Panc1 (cell line): ENCODE measurements around the gene PDE1C. TPM values are rescaled to one million over a fixed set of nuclear protein-coding genes. Genes with fewer than 3 reads are reported as not detected.

Experiments used
- ATAC-seq: fragments of 200-7000 bp; cut with Tn5 transposase; 2 replicates; pipeline ENCODE4 v1.9.1; 2020; ENCODE audit warnings: mild to moderate bottlenecking, moderate library complexity
- BruUV-seq: library from RNA; stranded (reverse); fragments of 400-500 nt; replicated peaks from 2 replicates; lab custom pipeline; 2021; lab: Mats Ljungman, UMichigan
- CTCF ChIA-PET: fragments of 300-600 bp; sonication (Branson Sonifier 250); formaldehyde crosslinking; loops from one replicate; lab custom pipeline; 2022; ENCODE audit warnings: antibody characterized with exemption; lab: Charles Lee
- POLR2A ChIA-PET: fragments of 300-600 bp; sonication (Branson Sonifier 250); formaldehyde crosslinking; loops from one replicate; lab custom pipeline; 2022; ENCODE audit warnings: antibody characterized with exemption; lab: Charles Lee
- DNase-seq: peaks from one replicate; pipeline ENCODE4 v3.0.0-alpha.2; 2010; ENCODE audit warnings: low read depth, low spot score
- H3K27ac ChIP-seq: 2 replicates; pipeline ENCODE4 v1.5.1; 2011; ENCODE audit warnings: mild to moderate bottlenecking, low read length, inconsistent platforms
- H3K27me3 ChIP-seq: fragments of 200-500 bp; sonication (Bioruptor generic); 2 replicates; pipeline ENCODE4 v1.6.0; 2014; ENCODE audit warnings: low read length, inconsistent platforms; ENCODE audit not compliant: control insufficient read depth, insufficient read depth
- H3K36me3 ChIP-seq: fragments of 200-500 bp; sonication (Bioruptor generic); 2 replicates; pipeline ENCODE4 v1.5.1; 2014; ENCODE audit warnings: inconsistent platforms, mild to moderate bottlenecking, low read length, moderate library complexity; ENCODE audit not compliant: control insufficient read depth, insufficient read depth
- H3K4me1 ChIP-seq: 2 replicates; pipeline ENCODE4 v1.5.1; 2011; ENCODE audit warnings: inconsistent platforms, mild to moderate bottlenecking, low read length, moderate library complexity; ENCODE audit not compliant: control insufficient read depth, insufficient read depth
- H3K4me3 ChIP-seq, 2 experiments: 2 replicates each; pipeline ENCODE4 v1.5.1; 2011 to 2012; ENCODE audit warnings: low read depth in 2 of 2, low read length in 2 of 2, mild to moderate bottlenecking in 2 of 2, inconsistent platforms in 1 of 2, moderate library complexity in 1 of 2
- H3K9me3 ChIP-seq: fragments of 200-500 bp; sonication (Bioruptor generic); 2 replicates; pipeline ENCODE4 v1.5.1; 2014; ENCODE audit warnings: low read depth, mild to moderate bottlenecking, inconsistent platforms, low read length, moderate library complexity; ENCODE audit not compliant: control insufficient read depth, insufficient read depth
- POLR2AphosphoS5 ChIP-seq: IDR thresholded peaks from 2 replicates; pipeline ENCODE4 v1.6.1; 2012; ENCODE audit warnings: mild to moderate bottlenecking, low read depth, low read length, moderate library complexity
- SIN3A ChIP-seq: IDR thresholded peaks from 2 replicates; pipeline ENCODE4 v1.6.1; 2012; ENCODE audit warnings: low read depth, mild to moderate bottlenecking, low read length, moderate library complexity, borderline replicate concordance; ENCODE audit not compliant: insufficient read depth
- TCF7L2 ChIP-seq: IDR thresholded peaks from 2 replicates; pipeline ENCODE4 v1.6.1; 2011; ENCODE audit warnings: mild to moderate bottlenecking, low read depth, low read length, inconsistent platforms
- in situ Hi-C: cut with HindIII; loops from 2 replicates; pipeline ENCODE4 v1.10.0; 2016; ENCODE audit warnings: low sequenced_read_pairs, low pct_unique_long_range_greater_than_20kb
- intact Hi-C: fragments of 100-400 bp; cut with micrococcal nuclease; formaldehyde crosslinking; loops from one replicate; pipeline ENCODE4 v1.10.0; 2022; ENCODE audit not compliant: unreplicated experiment
- total RNA-seq: library from RNA; stranded (reverse); gene quantifications from one replicate; pipeline ENCODE4 v1.2.1, GENCODE V29; 2021; ENCODE audit not compliant: unreplicated experiment
- TF ChIP-seq, protein P1 (sequence below), 2 experiments: IDR thresholded peaks; 2 replicates each; pipeline ENCODE4 v1.6.1; 2011 to 2012; ENCODE audit warnings: low read depth in 2 of 2, control low read depth in 1 of 2, low read length in 1 of 2, mild to moderate bottlenecking in 1 of 2, moderate library complexity in 1 of 2; ENCODE audit not compliant: insufficient read depth in 1 of 2
- TF ChIP-seq, protein P2 (sequence below): fragments of 450-650 bp; IDR thresholded peaks from 2 replicates; pipeline ENCODE4 v1.5.1; 2017; ENCODE audit warnings: mild to moderate bottlenecking

The PDE1C gene
- total RNA-seq, 1 experiment from 2014 or later, result not detected

DNA sequence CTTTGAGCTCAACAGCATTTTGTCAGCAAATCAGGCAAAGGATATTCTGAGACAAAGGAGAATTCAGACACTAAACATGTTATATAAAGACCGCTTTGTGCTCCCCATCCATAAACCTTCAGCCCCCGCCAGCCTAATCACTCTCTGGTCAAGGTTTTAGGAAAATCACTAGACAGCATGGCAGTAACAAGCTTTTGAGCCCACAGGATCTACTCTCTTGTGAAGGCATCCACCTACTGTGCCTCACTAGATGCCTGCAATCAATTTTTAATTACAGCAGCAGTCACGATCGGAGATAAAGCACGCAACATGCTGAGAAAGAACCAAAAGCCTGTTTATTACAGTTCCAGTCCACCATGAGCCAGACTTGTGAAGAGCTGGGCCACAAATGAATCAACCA, 19.1 kb downstream of the PDE1C start:
- Histone ChIP-seq H3K27ac (no peak overlapping the region), H3K4me1 (no peaks in the 10 kb centered on the region), H3K27me3 (no peaks in the 10 kb centered on the region), H3K4me3 (no peak overlapping the region), H3K36me3 (no peaks in the 10 kb centered on the region), H3K9me3 (no peaks in the 10 kb centered on the region)
- ChIA-PET POLR2A (interaction anchor here (0.6 kb wide), 1 partner anchor 1123 kb away, joined by 3 read pairs; no protein-coding TSS in a partner anchor), CTCF (no interaction called here)
- ATAC-seq (no peak), DNase-seq (no peak)
- TF ChIP-seq, protein P1, sequence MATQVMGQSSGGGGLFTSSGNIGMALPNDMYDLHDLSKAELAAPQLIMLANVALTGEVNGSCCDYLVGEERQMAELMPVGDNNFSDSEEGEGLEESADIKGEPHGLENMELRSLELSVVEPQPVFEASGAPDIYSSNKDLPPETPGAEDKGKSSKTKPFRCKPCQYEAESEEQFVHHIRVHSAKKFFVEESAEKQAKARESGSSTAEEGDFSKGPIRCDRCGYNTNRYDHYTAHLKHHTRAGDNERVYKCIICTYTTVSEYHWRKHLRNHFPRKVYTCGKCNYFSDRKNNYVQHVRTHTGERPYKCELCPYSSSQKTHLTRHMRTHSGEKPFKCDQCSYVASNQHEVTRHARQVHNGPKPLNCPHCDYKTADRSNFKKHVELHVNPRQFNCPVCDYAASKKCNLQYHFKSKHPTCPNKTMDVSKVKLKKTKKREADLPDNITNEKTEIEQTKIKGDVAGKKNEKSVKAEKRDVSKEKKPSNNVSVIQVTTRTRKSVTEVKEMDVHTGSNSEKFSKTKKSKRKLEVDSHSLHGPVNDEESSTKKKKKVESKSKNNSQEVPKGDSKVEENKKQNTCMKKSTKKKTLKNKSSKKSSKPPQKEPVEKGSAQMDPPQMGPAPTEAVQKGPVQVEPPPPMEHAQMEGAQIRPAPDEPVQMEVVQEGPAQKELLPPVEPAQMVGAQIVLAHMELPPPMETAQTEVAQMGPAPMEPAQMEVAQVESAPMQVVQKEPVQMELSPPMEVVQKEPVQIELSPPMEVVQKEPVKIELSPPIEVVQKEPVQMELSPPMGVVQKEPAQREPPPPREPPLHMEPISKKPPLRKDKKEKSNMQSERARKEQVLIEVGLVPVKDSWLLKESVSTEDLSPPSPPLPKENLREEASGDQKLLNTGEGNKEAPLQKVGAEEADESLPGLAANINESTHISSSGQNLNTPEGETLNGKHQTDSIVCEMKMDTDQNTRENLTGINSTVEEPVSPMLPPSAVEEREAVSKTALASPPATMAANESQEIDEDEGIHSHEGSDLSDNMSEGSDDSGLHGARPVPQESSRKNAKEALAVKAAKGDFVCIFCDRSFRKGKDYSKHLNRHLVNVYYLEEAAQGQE (IDR thresholded peaks at IDR 0.05; ENCODE audit: insufficient read depth in 1 of 2, low read depth in 2 of 2, low read length in 1 of 2), result no peak
- BruUV-seq, result no TSS peak
- in situ Hi-C loops (no loop called here), intact Hi-C loops (no loop called here)

DNA sequence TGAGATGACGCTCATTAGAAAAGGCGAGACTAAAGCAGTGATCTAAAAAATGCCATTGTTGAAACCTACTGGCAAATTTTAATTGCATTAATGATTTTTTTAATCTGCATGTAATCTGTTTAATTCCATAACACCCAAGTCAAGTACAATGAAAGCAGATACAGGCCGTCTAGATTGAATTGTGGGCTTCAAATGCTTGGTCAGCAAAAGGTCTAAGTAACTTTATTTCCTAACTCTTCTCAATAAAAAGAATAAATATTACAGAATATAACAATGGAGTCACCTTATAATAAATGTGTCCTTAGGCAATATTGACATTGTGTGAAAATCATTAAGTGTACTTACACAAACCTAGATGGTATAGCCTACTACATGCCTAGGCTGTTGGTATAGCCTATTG, 20.6 kb downstream of the PDE1C start:
- no peak for ATAC-seq
- H3K36me3 ChIP-seq, result no peaks in the 10 kb centered on the region
- no peak for DNase-seq
- intact Hi-C loops, result no loop called here
- ChIA-PET CTCF (no interaction called here), POLR2A (no interaction called here)
- H3K27ac ChIP-seq, result no peak overlapping the region
- H3K27me3 ChIP-seq, result no peaks in the 10 kb centered on the region
- no peak for TF ChIP-seq TCF7L2
- TF ChIP-seq, protein P1 (IDR thresholded peaks at IDR 0.05; ENCODE audit: insufficient read depth in 1 of 2, low read depth in 2 of 2, low read length in 1 of 2), result no peak
- TF ChIP-seq SIN3A, result no peak
- no peak for TF ChIP-seq POLR2AphosphoS5
- TF ChIP-seq, protein P2, sequence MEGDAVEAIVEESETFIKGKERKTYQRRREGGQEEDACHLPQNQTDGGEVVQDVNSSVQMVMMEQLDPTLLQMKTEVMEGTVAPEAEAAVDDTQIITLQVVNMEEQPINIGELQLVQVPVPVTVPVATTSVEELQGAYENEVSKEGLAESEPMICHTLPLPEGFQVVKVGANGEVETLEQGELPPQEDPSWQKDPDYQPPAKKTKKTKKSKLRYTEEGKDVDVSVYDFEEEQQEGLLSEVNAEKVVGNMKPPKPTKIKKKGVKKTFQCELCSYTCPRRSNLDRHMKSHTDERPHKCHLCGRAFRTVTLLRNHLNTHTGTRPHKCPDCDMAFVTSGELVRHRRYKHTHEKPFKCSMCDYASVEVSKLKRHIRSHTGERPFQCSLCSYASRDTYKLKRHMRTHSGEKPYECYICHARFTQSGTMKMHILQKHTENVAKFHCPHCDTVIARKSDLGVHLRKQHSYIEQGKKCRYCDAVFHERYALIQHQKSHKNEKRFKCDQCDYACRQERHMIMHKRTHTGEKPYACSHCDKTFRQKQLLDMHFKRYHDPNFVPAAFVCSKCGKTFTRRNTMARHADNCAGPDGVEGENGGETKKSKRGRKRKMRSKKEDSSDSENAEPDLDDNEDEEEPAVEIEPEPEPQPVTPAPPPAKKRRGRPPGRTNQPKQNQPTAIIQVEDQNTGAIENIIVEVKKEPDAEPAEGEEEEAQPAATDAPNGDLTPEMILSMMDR, result no peak
- H3K4me3 ChIP-seq, result no peak overlapping the region
- H3K9me3 ChIP-seq, result no peaks in the 10 kb centered on the region
- no peaks in the 10 kb centered on the region for H3K4me1 ChIP-seq
- BruUV-seq, result no TSS peak
- in situ Hi-C loops, result no loop called here
